Panc1 (cell line): ENCODE measurements around the gene PXK. TPM values are rescaled to one million over a fixed set of nuclear protein-coding genes. Genes with fewer than 3 reads are reported as not detected.
A peak's percentile ranks its signal among the peaks of the same experiment; 100 is the strongest.

Experiments
- ATAC-seq: fragments of 200-7000 bp; cut with Tn5 transposase; 2 replicates; pipeline ENCODE4 v1.9.1; 2020; ENCODE audit warnings: mild to moderate bottlenecking, moderate library complexity
- BruUV-seq: library from RNA; stranded (reverse); fragments of 400-500 nt; replicated peaks from 2 replicates; lab custom pipeline; 2021; lab: Mats Ljungman, UMichigan
- CTCF ChIA-PET: fragments of 300-600 bp; sonication (Branson Sonifier 250); formaldehyde crosslinking; loops from one replicate; lab custom pipeline; 2022; ENCODE audit warnings: antibody characterized with exemption; lab: Charles Lee
- POLR2A ChIA-PET: fragments of 300-600 bp; sonication (Branson Sonifier 250); formaldehyde crosslinking; loops from one replicate; lab custom pipeline; 2022; ENCODE audit warnings: antibody characterized with exemption; lab: Charles Lee
- DNase-seq: peaks from one replicate; pipeline ENCODE4 v3.0.0-alpha.2; 2010; ENCODE audit warnings: low read depth, low spot score
- H3K27ac ChIP-seq: 2 replicates; pipeline ENCODE4 v1.5.1; 2011; ENCODE audit warnings: mild to moderate bottlenecking, low read length, inconsistent platforms
- H3K27me3 ChIP-seq: fragments of 200-500 bp; sonication (Bioruptor generic); 2 replicates; pipeline ENCODE4 v1.6.0; 2014; ENCODE audit warnings: low read length, inconsistent platforms; ENCODE audit not compliant: control insufficient read depth, insufficient read depth
- H3K36me3 ChIP-seq: fragments of 200-500 bp; sonication (Bioruptor generic); 2 replicates; pipeline ENCODE4 v1.5.1; 2014; ENCODE audit warnings: inconsistent platforms, mild to moderate bottlenecking, low read length, moderate library complexity; ENCODE audit not compliant: control insufficient read depth, insufficient read depth
- H3K4me1 ChIP-seq: 2 replicates; pipeline ENCODE4 v1.5.1; 2011; ENCODE audit warnings: inconsistent platforms, mild to moderate bottlenecking, low read length, moderate library complexity; ENCODE audit not compliant: control insufficient read depth, insufficient read depth
- H3K4me3 ChIP-seq, 2 experiments: 2 replicates each; pipeline ENCODE4 v1.5.1; 2011 to 2012; ENCODE audit warnings: low read depth in 2 of 2, low read length in 2 of 2, mild to moderate bottlenecking in 2 of 2, inconsistent platforms in 1 of 2, moderate library complexity in 1 of 2
- H3K9me3 ChIP-seq: fragments of 200-500 bp; sonication (Bioruptor generic); 2 replicates; pipeline ENCODE4 v1.5.1; 2014; ENCODE audit warnings: low read depth, mild to moderate bottlenecking, inconsistent platforms, low read length, moderate library complexity; ENCODE audit not compliant: control insufficient read depth, insufficient read depth
- CTCF ChIP-seq: fragments of 450-650 bp; IDR thresholded peaks from 2 replicates; pipeline ENCODE4 v1.5.1; 2017; ENCODE audit warnings: mild to moderate bottlenecking
- POLR2AphosphoS5 ChIP-seq: IDR thresholded peaks from 2 replicates; pipeline ENCODE4 v1.6.1; 2012; ENCODE audit warnings: mild to moderate bottlenecking, low read depth, low read length, moderate library complexity
- REST ChIP-seq, 2 experiments: IDR thresholded peaks; 2 replicates each; pipeline ENCODE4 v1.6.1; 2011 to 2012; ENCODE audit warnings: low read depth in 2 of 2, control low read depth in 1 of 2, low read length in 1 of 2, mild to moderate bottlenecking in 1 of 2, moderate library complexity in 1 of 2; ENCODE audit not compliant: insufficient read depth in 1 of 2
- SIN3A ChIP-seq: IDR thresholded peaks from 2 replicates; pipeline ENCODE4 v1.6.1; 2012; ENCODE audit warnings: low read depth, mild to moderate bottlenecking, low read length, moderate library complexity, borderline replicate concordance; ENCODE audit not compliant: insufficient read depth
- TCF7L2 ChIP-seq: IDR thresholded peaks from 2 replicates; pipeline ENCODE4 v1.6.1; 2011; ENCODE audit warnings: mild to moderate bottlenecking, low read depth, low read length, inconsistent platforms
- in situ Hi-C: cut with HindIII; loops from 2 replicates; pipeline ENCODE4 v1.10.0; 2016; ENCODE audit warnings: low sequenced_read_pairs, low pct_unique_long_range_greater_than_20kb
- intact Hi-C: fragments of 100-400 bp; cut with micrococcal nuclease; formaldehyde crosslinking; loops from one replicate; pipeline ENCODE4 v1.10.0; 2022; ENCODE audit not compliant: unreplicated experiment
- total RNA-seq: library from RNA; stranded (reverse); gene quantifications from one replicate; pipeline ENCODE4 v1.2.1, GENCODE V29; 2021; ENCODE audit not compliant: unreplicated experiment

Gene PXK
- total RNA-seq, 1 experiment from 2014 or later = 14.2 TPM

GRCh38 chr3:58334013-58334321 lies 1.3 kb downstream of the PXK start:
- peak overlapping the region; percentile 59 for H3K27ac ChIP-seq
- no peak for TF ChIP-seq SIN3A
- no peak for TF ChIP-seq CTCF
- intact Hi-C loops (no loop called here), in situ Hi-C loops (no loop called here)
- ATAC-seq (no peak), DNase-seq (no peak)
- ChIA-PET CTCF (interaction anchor here (0.6 to 0.7 kb wide), 2 partner anchors 26 to 154 kb away, joined by 4 to 5 read pairs; no protein-coding TSS in a partner anchor), POLR2A (no interaction called here)
- no peaks in the 10 kb centered on the region for H3K36me3 ChIP-seq
- H3K4me1 ChIP-seq = peaks cover 8% of the 10 kb centered on the region
- H3K4me3 ChIP-seq = peak overlapping the region; percentile 62 to 77
- no peaks in the 10 kb centered on the region for H3K9me3 ChIP-seq
- H3K27me3 ChIP-seq = no peaks in the 10 kb centered on the region
- no TSS peak for BruUV-seq

GRCh38 chr3:58334506-58334884 lies 1.8 kb downstream of the PXK start:
- intact Hi-C loops = no loop called here
- ChIA-PET CTCF (no interaction called here), POLR2A (no interaction called here)
- Histone ChIP-seq H3K27ac (peak overlapping the region; percentile 14; the same call in 1 of the 2 replicates), H3K4me1 (peaks cover 8% of the 10 kb centered on the region), H3K27me3 (no peaks in the 10 kb centered on the region), H3K4me3 (peak overlapping the region in 1 of 2 experiments; percentile 77; a peak in 2 of 4 replicates), H3K9me3 (no peaks in the 10 kb centered on the region), H3K36me3 (no peaks in the 10 kb centered on the region)
- DNase-seq (no peak), ATAC-seq (no peak)
- BruUV-seq = TSS peak; percentile 78
- no peak for TF ChIP-seq CTCF
- no peak for TF ChIP-seq SIN3A
- TF ChIP-seq REST (IDR thresholded peaks at IDR 0.05; ENCODE audit: insufficient read depth in 1 of 2, low read depth in 2 of 2, low read length in 1 of 2) = no peak
- no peak for TF ChIP-seq TCF7L2
- TF ChIP-seq POLR2AphosphoS5 = no peak
- in situ Hi-C loops = no loop called here
